Endometrial microvascular endothelial cells (primary cell): ENCODE results near the gene PHETA2. TPM values are rescaled to one million over a fixed set of nuclear protein-coding genes. Genes with fewer than 3 reads are reported as not detected.
"Not testable (repeated sequence)": the region's sequence is repeated elsewhere in the genome, so short reads cannot be mapped to it uniquely, and the experiment has no call there.

Source experiments
- in situ Hi-C: cut with HindIII; loops from 2 replicates; pipeline ENCODE4 v1.10.0; 2017; ENCODE audit warnings: low sequenced_read_pairs, low pct_unique_long_range_greater_than_20kb; ENCODE audit errors: inconsistent ontology term
- total RNA-seq: library from RNA; depleted of rRNA; stranded (reverse); fragments of >200 nt; gene quantifications from one replicate; pipeline ENCODE4 v1.2.3, GENCODE V29; 2015; ENCODE audit errors: inconsistent ontology term

The PHETA2 gene
- total RNA-seq, 1 donor from 2014 or later, result 26.9 TPM

DNA sequence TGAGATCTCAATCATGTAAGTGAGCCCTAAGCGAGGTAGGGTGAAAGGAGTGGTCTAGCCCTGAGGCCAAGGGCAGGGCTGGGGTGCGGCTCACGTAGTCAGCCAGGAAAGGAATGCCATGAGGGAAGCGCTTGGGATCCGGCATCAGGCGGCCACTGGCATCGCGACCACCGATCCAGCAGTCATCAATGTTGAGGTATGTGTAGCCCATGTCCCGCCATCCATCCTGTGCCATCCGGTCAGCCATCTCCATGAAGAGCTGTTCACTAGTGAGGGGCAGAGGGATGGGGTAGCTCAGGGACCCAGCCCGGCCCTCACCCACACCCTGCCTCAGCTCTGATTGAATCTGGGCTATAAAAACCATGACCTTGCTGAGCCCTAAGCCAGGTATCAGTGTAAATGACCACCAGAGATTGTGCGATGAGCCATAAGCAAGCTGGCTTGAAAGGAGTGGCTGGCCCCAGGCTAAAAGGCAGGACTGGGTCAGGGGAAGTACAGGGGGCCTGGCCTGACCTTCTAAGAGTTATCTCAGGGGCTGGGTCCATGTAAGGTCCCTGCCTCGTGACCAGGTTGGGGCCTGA, 6.3 kb upstream of the PHETA2 start:
- in situ Hi-C loops, result no loop called here

DNA sequence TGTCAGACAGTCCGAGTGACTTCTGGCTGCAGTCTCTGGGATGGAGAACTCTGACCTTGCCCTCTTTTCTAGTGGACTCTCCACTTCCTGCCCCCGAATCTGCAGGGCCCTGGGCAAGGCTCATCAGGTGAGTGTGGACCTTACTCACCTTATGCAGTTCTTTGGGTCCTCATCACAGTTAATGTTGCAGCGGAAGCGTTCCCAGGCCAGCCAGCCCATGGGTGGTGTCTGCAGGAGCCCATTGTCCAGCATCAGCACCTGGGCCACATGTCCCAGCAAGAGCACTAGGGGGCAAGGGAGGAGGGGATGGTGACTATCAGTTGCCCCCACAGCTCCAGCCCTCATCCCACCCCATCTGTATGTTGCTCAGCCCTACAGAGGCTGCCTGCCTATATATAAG, 5.8 kb upstream of the PHETA2 start:
- in situ Hi-C loops, result no loop called here

DNA sequence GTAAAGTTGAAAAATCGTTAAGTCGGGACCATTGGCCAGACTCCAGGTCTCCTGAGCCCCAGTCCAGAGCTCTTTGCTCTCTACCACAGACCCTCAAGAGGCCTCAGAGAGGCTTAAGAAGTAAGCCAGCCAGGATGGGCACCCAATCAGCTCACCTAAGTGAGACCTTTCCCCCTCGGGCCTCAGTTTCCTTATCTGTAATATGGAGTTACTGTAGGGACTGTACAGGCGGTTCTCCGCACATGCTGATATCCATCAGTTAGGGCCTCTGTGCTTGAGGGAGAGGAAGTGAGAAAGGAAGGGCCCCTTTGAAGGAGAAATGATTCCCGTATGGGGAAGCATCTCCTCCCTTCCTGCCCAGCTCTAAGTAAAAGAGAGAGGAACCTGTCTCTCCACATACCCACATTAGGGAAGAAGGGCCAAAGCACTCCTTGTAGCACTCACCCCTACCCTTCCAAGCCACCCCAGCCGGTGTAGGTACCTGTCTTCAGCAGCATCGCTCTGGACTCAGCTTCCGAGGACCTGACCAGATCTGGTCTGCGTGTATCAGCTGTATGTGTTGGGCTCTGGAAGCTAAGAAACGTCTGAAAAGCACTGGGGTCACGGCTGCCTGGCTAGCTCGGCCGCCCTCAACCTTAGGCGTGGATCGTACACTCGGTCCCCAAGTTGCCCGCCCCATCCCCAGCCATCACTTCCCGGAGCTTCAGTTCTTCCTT, 4.1 kb upstream of the PHETA2 start:
- in situ Hi-C loops, result no loop called here

DNA sequence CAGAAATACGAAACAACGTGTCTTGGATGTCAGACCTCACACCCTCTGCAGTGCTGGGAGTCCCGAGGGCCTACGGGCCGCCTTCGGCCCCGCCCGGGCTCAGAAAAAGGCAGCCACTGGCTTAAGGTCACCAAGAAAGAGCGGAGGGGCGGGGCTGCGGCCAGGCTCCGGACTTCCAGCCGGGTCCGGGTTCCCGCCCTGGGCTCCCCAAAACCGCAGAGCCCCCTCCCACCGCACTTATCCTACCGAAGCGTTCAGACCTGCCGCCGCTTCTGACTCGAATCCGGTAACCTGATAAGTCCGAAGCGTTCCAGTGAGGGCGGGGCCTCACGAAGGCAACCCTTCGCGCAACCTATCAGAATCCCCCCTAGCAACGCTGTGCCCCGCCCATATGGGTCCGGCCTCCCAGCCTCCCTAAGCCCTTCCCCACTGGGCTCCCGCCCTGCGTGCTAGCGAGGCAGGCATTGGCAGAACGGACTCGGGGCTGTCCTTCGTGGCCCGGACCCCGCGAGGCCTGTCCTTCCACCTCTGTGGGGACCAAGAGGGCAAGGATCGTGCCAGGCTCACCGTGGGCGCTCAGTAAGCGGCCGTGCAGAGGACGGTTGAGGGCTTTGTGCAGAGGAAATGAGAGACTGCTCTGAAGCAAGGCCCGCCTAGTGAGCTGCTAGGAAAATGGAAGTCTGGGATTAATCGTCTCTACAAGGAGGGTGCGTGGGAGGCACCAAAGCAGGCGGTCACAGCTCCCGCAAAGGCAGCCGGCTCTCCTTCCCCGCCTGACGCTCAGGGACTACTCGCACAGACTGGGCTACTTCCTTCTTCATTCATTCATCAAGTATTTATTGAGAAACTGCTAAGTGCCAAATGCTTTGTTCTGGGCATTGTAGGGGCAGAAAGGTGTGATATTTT, 3.3 kb upstream of the PHETA2 start, which contains the start of gene NAGA:
Gene NAGA, minus strand, starts transcription at position 296 of the 906 bp plus-strand sequence. CDS start 515 bp downstream, outside the sequence.
- in situ Hi-C loops, result no loop called here

DNA sequence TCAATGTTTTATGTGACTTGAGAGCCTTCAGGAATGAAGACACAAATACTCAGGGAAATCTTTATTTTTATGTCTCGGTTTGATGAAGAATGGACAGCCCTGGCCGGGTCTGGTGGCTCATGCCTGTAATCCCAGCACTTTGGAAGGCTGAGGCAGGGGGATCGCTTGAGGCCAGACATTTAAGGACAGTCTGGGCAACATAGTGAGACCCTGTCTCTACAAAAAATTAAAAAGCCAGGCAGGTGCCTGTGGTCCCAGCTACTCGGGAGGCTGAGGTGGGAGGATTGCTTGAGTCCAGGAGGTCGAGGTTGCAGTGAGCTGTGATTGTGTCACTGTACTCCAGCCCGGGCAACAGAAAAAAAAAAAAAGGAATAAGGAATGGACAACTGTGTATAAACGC, 2.5 kb upstream of the PHETA2 start:
- in situ Hi-C loops, result not testable (repeated sequence)

DNA sequence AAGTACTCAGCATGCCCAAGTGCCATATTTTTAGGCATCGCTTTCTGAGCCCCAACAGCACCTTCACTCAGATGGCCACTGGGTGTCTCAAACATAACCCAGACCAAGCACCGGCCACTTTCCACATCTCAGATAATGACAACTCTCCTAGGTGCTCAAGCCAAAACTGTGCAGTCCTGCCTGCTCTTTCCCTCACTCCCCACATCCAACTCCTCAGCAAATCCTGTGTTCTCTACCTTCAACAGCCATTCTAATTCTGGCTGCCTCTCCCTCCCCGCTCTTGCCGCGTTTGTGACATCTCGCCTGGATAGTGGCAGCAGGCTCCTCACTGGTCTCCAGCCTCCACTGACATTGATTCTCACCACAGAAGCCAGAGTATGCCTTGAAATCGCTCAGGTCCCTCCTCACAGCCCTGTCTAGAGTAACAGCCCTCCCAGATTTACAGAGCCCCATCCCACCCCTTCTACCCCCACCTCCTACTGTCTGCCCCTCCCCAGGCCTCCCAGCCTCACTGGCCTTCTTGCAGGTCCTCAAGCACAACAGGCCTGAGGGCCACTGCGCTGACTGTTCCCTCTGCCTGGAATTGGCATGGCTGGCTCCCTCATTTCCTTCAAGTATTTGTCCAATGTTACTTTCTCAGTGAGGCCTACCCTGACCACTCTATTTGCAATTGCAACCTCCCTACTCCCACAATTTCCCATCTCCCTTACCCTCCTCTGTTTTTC, 1.3 kb upstream of the PHETA2 start:
- in situ Hi-C loops, result no loop called here

DNA sequence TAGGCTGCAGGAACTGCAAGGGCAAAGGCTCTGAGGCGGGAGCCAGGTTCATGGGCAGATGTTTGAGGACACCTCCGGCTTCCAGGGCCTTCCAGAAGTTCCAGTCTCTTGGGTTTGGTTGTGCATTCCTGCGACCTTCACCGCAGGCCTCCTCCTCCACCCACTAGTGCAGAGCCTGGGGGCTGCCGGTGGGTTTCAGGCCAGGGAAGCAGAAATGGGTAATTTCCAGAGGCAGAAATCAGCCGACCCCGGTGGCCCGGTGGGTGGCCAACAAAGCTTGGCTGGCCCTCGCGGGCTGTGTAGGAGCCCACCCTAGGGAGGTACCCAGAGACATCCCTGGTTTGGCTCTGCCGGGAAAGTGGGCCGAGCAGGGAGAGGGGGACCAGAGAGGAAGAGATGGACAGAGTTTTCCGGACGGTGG, 417 bp upstream of the PHETA2 start:
- in situ Hi-C loops, result no loop called here

DNA sequence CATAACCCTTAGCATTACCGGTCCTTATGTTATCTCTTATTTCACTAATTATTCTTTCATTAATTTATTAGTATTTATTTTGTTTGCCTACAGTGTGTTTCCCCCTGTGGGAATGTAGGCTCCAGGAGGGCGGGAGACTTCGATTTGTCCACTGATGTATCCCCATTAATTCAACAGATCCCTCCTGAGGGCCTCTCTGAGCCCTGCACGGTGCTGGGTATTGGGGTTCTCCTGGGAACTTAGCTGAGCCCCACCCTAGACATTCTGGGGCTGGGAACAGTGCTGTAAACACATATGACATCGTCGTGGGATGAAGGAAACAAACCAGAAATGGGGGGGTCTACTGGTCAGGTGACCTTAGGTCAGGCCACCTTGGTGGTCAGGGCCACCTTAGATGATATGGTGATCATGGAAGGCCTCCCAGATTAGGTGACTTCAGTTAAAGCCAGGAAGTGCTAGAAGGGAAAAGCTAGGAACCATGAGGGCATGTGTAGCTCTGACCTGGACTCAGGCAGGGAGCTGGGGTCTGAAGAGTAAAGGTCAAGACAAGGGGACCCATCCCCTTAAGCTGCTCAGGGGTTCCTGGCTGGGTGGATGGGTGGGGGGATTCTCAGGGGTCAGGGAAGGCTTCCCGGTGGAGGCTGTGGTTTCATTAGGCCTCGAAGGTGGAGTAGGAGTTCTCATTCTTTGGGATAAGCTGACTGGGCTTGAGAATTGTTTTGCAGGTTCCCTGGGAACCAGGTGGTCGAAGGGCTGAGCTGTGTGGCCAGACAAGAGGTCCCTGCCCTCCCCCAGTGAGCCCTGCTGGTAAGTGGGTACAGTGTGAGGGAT, 1.0 kb downstream of the PHETA2 start:
- in situ Hi-C loops, result no loop called here

DNA sequence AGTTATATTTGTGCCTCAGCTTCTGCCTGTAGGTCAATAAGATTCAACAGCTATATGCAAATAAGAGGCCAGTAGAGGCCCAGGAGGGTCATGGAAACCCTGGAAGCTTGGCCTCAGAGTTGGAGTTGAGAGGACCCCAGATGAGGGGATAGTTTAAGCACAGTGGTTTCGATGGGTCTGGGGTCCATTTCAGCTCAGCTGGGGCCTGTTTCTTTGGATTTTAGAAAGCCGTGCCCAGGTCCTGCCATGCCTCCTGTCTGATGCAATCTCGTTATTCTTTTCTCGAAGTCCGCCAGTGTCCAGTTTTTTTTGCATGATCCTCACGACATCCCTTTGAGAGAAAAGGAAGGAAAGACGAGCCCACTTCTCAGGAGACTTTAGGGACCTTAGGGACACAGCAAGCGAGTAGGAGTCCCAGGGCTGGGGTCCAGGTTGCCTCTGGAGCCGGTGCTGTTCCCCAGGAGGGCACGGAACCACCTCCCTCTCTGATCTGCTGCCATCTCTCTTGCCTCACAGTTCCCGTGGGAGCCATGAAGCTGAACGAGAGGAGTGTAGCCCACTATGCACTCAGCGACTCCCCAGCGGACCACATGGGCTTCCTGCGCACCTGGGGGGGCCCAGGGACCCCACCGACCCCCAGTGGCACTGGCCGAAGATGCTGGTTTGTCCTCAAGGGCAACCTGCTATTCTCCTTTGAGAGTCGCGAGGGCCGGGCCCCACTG, 2.9 kb downstream of the PHETA2 start:
- in situ Hi-C loops, result no loop called here

DNA sequence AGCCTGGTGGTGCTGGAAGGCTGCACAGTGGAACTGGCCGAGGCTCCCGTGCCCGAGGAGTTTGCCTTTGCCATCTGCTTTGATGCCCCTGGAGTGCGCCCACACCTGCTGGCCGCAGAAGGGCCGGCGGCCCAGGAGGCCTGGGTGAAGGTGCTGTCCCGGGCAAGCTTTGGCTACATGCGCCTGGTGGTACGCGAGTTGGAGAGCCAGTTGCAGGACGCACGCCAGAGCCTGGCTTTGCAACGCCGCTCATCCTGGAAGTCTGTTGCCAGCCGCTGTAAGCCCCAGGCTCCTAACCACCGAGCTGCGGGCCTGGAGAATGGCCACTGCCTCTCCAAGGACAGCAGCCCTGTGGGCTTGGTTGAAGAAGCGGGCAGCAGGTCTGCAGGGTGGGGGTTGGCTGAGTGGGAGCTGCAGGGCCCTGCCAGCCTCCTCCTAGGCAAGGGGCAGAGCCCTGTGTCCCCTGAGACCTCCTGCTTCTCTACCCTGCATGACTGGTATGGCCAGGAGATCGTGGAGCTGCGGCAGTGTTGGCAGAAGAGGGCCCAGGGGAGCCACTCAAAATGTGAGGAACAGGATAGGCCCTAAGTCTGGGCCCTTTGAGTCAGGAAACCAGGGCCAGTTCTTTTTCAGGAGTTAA, 3.6 kb downstream of the PHETA2 start:
- in situ Hi-C loops, result no loop called here

DNA sequence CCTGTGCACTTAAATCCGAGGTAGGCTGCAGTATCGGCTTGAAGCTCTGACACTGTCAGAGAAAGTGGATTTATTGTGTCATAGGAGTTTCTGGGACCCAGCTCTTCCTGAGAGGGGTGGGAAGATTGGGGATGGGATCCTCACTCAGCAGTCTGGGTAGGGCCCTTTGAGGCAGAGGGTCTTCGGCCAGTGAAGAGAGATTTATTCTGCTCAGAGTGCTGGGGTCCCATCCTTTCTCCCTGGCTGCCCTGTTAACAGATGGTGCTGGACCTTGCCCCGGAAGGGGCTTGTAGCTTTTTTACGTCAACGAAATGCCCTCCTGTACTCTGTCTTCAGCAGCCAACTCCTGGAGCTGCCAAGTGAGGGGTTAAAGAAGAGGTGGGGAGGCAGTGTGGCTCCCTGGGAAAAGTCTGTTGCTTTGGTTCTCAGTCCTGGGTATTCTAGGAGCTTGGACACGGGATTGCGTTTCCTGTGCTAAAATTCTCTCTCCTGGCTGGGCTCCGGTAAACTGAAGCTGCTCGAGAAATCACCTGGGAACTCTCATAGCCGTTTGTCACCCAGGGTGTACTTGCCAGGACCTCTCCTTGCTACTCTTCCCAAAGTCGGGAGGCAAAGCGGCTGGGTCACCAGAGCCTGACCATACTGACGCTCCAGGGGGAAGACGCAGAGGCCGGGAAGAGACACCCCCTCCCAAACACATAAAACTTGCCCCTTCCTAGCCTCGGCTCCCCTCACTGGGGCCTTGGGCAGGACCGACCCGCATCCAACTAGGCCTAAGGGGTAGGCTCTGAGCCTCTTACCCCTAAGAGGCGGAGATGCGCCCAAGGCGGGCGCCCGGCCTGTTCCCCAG, 4.6 kb downstream of the PHETA2 start:
- in situ Hi-C loops, result no loop called here

DNA sequence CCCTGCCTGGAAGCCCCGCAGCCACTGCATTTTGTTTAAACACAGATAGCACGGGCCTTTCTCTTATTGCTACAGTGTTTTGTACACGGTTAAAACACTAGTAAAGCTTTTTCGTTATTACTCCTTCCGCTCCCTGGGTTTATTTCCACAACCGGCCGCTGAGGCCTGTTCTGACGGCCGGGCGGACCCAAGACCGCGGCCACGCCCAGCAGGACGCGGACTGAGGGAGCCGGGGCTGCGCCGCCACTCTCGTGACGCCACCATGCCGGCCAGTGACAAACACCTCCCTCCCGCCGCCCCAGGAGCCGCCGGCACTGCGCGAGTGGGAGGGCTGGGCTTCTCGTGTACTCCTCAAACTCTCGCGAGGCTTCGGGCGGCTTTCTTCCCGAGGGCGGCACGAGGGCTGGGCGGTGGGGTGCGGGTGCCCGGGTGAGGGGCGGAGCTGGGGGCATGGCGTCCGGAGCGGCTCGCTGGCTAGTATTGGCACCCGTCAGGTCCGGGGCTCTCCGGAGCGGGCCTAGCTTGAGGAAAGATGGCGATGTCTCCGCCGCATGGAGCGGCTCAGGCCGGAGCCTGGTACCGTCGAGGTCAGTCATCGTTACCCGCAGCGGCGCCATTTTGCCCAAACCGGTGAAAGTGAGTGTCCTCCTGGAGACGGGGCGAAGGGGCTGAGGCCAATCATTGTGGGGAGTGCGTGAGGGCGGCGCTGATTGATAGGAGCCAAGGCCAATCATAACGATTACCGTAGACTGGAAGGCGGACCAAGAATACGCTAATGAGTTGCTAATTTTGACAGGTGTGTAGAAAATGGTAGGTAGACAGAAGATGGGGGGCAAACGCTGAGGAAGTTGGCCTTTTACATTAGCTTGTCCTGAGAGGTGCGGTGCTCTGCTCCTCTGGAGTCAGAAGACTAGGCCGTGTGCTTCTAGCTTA, 5.5 kb downstream of the PHETA2 start, which contains the start of gene SMDT1:
Gene SMDT1, plus strand, starts transcription at position 382 of the 933 bp plus-strand sequence. Its CDS starts 69 bp downstream, at position 451.
- in situ Hi-C loops, result no loop called here

DNA sequence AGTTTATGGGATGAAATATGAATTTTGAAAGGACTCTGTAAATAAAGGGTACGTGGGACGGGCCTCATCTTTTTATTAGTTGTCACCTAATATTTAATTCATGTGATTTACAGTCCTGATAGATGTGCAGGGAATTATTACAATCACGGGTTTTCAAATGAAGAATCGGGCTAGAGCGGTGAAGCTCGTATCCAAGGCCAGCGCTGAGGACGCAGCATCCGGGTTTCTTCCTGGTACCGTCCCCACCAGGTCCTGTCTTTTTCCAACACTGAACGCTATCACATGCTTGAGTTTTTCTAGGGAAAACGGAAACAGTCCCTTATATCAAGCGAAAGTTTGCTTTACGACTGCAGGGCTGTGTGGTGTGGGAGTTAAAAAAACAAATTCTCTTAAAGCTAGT, 6.2 kb downstream of the PHETA2 start:
- in situ Hi-C loops, result no loop called here

DNA sequence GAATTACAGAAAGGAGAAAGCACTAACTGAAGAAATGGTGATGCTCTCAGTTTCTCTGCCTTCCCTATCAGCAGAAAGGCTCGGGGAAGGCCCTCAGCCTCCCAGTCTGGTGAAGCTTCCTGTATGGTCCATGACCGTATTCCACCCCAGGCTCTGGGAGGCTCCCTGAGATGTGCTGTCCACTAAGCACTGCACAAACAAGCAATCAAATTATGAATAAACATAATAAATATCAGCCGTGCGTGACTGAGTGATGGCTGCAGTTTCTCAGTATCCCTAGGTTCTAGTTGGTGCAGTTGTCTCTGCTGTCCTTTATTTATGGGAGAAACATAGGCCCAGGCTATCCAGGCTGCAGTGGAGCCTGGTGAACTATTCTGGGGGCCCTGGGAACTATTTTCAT, 9.1 kb downstream of the PHETA2 start:
- in situ Hi-C loops, result no loop called here

DNA sequence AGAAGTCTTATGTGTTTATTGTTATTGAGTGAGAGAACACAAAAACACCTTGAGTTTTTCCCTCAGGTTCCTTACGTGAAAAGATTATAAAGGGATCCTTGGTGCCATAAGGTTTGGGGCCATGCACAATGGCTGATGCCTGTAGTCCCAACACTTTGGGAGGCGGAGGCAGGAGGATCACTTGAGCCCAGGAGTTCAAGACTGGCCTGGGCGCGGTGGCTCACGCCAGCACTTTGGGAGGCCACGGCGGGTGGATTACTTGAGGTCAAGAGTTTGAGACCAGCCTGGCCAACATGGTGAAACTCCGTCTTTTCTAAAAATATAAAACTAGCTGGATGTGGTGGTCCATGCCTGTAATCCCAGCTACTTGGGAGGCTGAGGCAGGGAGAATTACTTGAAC, 10.8 kb downstream of the PHETA2 start:
- in situ Hi-C loops, result no loop called here
